Breast epithelium (tissue), 3 donors: Measurements from ENCODE around the gene TAS1R3.

Source experiments
- POLR2A ChIP-seq: fragments of 450-650 bp; IDR thresholded peaks from one replicate; pipeline ENCODE4 v1.6.1; 2016; ENCODE audit warnings: antibody characterized with exemption, mild to moderate bottlenecking, moderate library complexity
- POLR2AphosphoS5 ChIP-seq, 3 donors: sonication (generic); formaldehyde crosslinking; IDR thresholded peaks; one replicate each; pipeline ENCODE4 v1.6.1; 2017; ENCODE audit warnings: antibody characterized with exemption in 3 of 3
- TF ChIP-seq, protein P1 (sequence below), 3 donors: fragments of 450-650 bp; IDR thresholded peaks; one replicate each; pipeline ENCODE4 v1.5.1; 2016 to 2017; ENCODE audit warnings: antibody characterized with exemption in 3 of 3, mild to moderate bottlenecking in 3 of 3, moderate library complexity in 3 of 3

DNA sequence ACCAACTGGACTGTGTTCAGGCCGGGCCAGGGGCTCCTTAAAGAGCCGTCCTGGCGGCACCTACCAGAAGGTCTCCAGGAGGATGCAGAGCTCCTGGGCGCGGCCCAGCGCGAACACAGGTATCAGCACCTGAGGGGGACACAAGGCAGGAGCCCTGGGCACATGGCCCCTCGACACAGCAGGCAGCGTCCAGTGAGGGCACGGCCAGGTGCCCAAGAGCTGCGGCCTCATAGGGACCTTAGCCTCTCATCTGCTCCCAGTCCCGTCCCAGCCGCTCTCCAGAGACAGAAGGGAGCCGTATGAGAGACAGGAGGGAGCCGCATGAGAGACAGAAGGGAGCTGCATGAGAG, 16.9 kb upstream of the TAS1R3 start:
- TF ChIP-seq, protein P1, sequence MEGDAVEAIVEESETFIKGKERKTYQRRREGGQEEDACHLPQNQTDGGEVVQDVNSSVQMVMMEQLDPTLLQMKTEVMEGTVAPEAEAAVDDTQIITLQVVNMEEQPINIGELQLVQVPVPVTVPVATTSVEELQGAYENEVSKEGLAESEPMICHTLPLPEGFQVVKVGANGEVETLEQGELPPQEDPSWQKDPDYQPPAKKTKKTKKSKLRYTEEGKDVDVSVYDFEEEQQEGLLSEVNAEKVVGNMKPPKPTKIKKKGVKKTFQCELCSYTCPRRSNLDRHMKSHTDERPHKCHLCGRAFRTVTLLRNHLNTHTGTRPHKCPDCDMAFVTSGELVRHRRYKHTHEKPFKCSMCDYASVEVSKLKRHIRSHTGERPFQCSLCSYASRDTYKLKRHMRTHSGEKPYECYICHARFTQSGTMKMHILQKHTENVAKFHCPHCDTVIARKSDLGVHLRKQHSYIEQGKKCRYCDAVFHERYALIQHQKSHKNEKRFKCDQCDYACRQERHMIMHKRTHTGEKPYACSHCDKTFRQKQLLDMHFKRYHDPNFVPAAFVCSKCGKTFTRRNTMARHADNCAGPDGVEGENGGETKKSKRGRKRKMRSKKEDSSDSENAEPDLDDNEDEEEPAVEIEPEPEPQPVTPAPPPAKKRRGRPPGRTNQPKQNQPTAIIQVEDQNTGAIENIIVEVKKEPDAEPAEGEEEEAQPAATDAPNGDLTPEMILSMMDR (IDR thresholded peaks at IDR 0.05): no peak
- TF ChIP-seq POLR2A (no peak), POLR2AphosphoS5 (IDR thresholded peaks at IDR 0.05) (no peak)
